ENCODE data around the gene OPN1SW. TPM values are rescaled to one million over a fixed set of nuclear protein-coding genes. Genes with fewer than 3 reads are reported as not detected.

Gene OPN1SW
- total and polyA plus RNA-seq, 4 donors, result 0.28 to 2.3 (median 2.0) TPM; not detected in 1

DNA sequence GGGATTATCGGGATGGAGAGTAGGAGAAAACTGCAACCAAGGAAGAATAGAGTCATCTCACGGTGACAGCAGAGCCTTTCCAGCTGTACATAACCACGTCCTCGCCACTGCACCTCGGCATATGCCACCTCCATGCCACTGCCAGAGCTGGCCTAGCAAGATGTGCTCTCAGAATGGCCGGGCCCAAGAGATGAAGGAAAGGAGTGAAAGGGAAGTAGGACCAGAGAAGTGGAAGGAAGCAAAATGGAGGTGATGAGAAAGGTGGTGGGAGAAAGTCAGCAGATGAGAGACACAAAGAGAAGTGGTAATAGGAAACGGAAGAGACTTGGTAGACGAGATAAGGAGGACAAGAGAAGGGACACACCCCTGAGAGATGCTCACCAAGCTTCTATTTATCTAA, 44.4 kb downstream of the OPN1SW start:
- Histone ChIP-seq H3K36me3 (ENCODE audit: control insufficient read depth, insufficient read depth, low read length) (no peaks in the 10 kb centered on the region), H3K4me3 (ENCODE audit: low read depth, low read length) (no peak overlapping the region), H3K4me1 (ENCODE audit: control insufficient read depth, insufficient read depth, low read length) (no peaks in the 10 kb centered on the region), H3K9me3 (ENCODE audit: control insufficient read depth, insufficient read depth, low read length) (no peaks in the 10 kb centered on the region), H3K27me3 (ENCODE audit: control insufficient read depth, insufficient read depth, low read length) (no peaks in the 10 kb centered on the region), H3K27ac (ENCODE audit: low read depth, low read length) (no peak overlapping the region)
- WGBS (ENCODE audit: insufficient coverage), result 91% methylated on average over 6 of the region's 8 CpGs
- DNase-seq (ENCODE audit: low read depth in 4 of 6, low spot score in 6 of 6), result no peak

DNA sequence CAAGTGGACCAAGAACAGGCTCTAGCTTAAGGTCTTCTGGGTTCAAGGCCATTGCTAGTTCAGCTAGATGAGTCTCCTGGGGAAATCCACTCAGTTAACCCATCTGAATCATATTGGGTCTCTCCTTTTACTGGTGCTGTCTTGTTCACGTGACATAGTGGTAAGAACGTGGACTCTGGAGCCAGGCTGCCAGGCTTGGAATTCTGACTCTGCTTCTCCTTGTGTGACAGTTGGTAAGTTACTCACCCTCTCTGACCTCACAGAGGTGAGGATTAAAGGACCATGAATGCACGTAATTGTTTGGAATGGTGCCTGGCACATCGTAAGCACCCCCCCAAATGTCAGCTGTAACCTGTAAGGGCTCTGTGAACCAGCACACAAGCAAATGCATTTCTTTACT, 46.1 kb downstream of the OPN1SW start:
- no peak overlapping the region for H3K27ac ChIP-seq (ENCODE audit: low read depth, low read length)
- H3K4me1 ChIP-seq (ENCODE audit: control insufficient read depth, insufficient read depth, low read length), result peaks cover 4% of the 10 kb centered on the region
- no peaks in the 10 kb centered on the region for H3K36me3 ChIP-seq (ENCODE audit: control insufficient read depth, insufficient read depth, low read length)
- DNase-seq (ENCODE audit: low read depth in 4 of 6, low spot score in 6 of 6), result no peak
- WGBS (ENCODE audit: insufficient coverage), result 80% methylated on average over 1 of the region's 4 CpGs
- no peak overlapping the region for H3K4me3 ChIP-seq (ENCODE audit: low read depth, low read length)
- H3K9me3 ChIP-seq (ENCODE audit: control insufficient read depth, insufficient read depth, low read length), result no peaks in the 10 kb centered on the region
- no peaks in the 10 kb centered on the region for H3K27me3 ChIP-seq (ENCODE audit: control insufficient read depth, insufficient read depth, low read length)

DNA sequence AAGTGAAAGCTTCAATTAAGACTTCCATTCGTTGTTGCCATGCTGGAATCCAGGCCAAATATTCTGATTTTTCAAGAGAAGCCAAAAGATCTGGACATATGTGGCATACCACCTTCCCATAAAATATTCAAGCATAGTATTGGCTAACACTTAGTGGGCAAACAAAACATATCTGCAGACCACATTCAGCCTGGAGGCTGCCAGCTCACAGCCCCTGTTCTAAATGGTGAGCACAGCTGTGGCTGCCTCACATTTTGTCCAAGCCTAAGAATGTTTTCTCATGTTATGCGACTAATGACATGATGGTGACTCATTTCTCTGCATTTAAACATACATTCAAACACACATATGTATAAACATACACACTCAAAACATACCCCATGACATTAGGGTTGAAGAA, 47.0 kb downstream of the OPN1SW start:
- no peak overlapping the region for H3K4me3 ChIP-seq (ENCODE audit: low read depth, low read length)
- H3K4me1 ChIP-seq (ENCODE audit: control insufficient read depth, insufficient read depth, low read length), result peaks cover 4% of the 10 kb centered on the region
- H3K9me3 ChIP-seq (ENCODE audit: control insufficient read depth, insufficient read depth, low read length), result no peaks in the 10 kb centered on the region
- peak in 1 of 6 donors; percentile 71 for DNase-seq (ENCODE audit: low read depth in 4 of 6, low spot score in 6 of 6)
- 67% methylated on average over 1 of the region's 2 CpGs for WGBS (ENCODE audit: insufficient coverage)
- no peaks in the 10 kb centered on the region for H3K36me3 ChIP-seq (ENCODE audit: control insufficient read depth, insufficient read depth, low read length)
- H3K27ac ChIP-seq (ENCODE audit: low read depth, low read length), result no peak overlapping the region
- no peaks in the 10 kb centered on the region for H3K27me3 ChIP-seq (ENCODE audit: control insufficient read depth, insufficient read depth, low read length)

DNA sequence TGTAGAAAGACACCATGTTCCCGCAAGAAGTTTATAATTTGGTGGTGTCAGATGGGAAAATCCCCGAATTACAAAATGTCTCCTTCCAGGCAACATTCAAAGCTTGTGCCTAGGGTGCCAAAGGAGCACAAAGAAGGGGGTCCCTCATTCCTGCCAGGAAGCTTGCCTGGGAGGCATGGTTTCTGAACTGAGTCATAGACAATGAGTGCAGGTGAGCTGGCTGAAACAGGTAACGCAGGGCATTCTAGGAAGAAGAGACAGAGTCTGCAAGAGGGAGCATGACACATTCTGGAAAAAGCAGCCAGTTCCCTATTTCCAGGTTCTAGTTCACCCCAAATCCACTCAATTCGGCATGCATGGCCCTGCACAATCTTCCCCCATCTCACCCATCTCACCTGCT, 48.4 kb downstream of the OPN1SW start:
- DNase-seq (ENCODE audit: low read depth in 4 of 6, low spot score in 6 of 6), result no peak
- Histone ChIP-seq H3K4me1 (ENCODE audit: control insufficient read depth, insufficient read depth, low read length) (peaks cover 4% of the 10 kb centered on the region), H3K27ac (ENCODE audit: low read depth, low read length) (no peak overlapping the region), H3K4me3 (ENCODE audit: low read depth, low read length) (no peak overlapping the region), H3K9me3 (ENCODE audit: control insufficient read depth, insufficient read depth, low read length) (no peaks in the 10 kb centered on the region), H3K36me3 (ENCODE audit: control insufficient read depth, insufficient read depth, low read length) (no peaks in the 10 kb centered on the region), H3K27me3 (ENCODE audit: control insufficient read depth, insufficient read depth, low read length) (no peaks in the 10 kb centered on the region)
- 94% methylated on average over 3 of the region's 4 CpGs for WGBS (ENCODE audit: insufficient coverage)

DNA sequence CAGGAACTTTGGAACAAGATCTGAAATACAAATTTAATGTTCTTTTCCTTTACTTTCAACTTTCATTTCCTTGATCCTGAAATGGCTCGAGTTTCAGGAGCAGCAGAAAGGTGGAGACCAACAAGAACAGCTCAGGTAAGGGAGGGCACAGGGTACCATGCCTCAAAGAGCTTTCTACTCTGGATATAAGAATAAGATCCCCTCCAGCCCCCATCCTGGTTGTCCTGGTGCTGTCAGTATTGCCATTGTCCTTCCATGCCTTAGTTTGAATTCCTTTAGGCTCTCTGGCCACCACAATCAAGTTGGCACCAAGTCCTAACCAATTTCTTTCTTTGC, 48.9 kb downstream of the OPN1SW start:
- H3K4me1 ChIP-seq (ENCODE audit: control insufficient read depth, insufficient read depth, low read length), result peaks cover 4% of the 10 kb centered on the region
- no peak overlapping the region for H3K27ac ChIP-seq (ENCODE audit: low read depth, low read length)
- H3K9me3 ChIP-seq (ENCODE audit: control insufficient read depth, insufficient read depth, low read length), result no peaks in the 10 kb centered on the region
- no peaks in the 10 kb centered on the region for H3K36me3 ChIP-seq (ENCODE audit: control insufficient read depth, insufficient read depth, low read length)
- no peak for DNase-seq (ENCODE audit: low read depth in 4 of 6, low spot score in 6 of 6)
- 80% methylated on average over 1 of the region's 1 CpG for WGBS (ENCODE audit: insufficient coverage)
- no peak overlapping the region for H3K4me3 ChIP-seq (ENCODE audit: low read depth, low read length)
- H3K27me3 ChIP-seq (ENCODE audit: control insufficient read depth, insufficient read depth, low read length), result no peaks in the 10 kb centered on the region

DNA sequence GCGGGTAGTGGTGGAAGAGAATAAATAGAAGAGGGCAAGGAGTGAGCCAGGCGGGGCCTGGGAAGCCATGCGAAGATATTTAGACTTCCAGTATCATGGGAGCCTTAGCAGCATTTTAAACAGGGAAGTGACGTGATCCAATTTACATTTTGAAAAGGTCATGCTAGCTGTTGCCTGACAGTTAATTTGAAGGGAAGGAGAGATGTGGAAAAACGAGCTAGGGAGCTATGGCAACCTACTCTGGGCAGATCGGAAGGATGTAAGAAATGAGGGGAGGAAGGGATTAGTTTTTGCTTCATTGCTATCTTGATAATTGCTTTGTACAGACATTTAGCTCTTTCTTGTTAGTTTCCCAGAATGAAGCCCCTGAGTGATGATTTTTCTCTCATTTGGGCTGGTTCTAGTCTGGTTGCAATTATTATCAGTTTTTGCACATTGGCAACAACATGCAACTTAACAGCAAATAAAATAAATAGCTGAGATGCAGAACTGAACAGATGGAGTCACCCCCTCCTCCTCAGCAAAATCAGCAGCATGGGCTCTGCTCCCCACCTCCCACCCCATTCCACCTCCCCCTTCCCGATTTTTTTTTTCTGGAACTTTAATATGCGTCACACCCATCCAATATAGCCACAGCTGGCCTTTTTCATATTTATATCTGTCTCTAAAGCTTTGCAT, 49.4 kb downstream of the OPN1SW start:
- no peaks in the 10 kb centered on the region for H3K36me3 ChIP-seq (ENCODE audit: control insufficient read depth, insufficient read depth, low read length)
- no peaks in the 10 kb centered on the region for H3K9me3 ChIP-seq (ENCODE audit: control insufficient read depth, insufficient read depth, low read length)
- H3K4me1 ChIP-seq (ENCODE audit: control insufficient read depth, insufficient read depth, low read length), result peaks cover 4% of the 10 kb centered on the region
- WGBS (ENCODE audit: insufficient coverage), result 43% methylated on average over 7 of the region's 8 CpGs
- no peak overlapping the region for H3K4me3 ChIP-seq (ENCODE audit: low read depth, low read length)
- H3K27ac ChIP-seq (ENCODE audit: low read depth, low read length), result no peak overlapping the region
- no peaks in the 10 kb centered on the region for H3K27me3 ChIP-seq (ENCODE audit: control insufficient read depth, insufficient read depth, low read length)
- peak in 4 of 6 donors; percentile 15 to 90 (median 60) for DNase-seq (ENCODE audit: low read depth in 4 of 6, low spot score in 6 of 6)

DNA sequence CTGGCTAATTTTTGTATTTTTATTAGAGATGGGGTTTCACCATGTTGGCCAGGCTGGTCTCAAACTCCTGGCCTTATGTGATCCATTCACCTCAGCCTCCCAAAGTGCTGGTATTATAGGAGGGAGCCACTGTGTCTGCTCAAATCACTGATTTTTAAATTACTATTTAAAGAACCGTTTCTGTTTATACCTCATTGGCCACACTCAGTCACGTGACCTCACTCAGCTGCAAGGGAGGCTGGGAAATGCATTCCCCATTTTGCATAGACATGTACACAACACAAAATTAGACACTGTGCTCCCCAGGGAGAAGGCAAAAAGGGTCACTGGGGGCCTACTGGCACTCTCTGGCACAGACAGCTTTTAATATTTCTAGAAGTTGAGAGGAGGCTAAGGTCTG, 50.1 kb downstream of the OPN1SW start:
- Histone ChIP-seq H3K4me1 (ENCODE audit: control insufficient read depth, insufficient read depth, low read length) (peaks cover 4% of the 10 kb centered on the region), H3K4me3 (ENCODE audit: low read depth, low read length) (no peak overlapping the region), H3K9me3 (ENCODE audit: control insufficient read depth, insufficient read depth, low read length) (no peaks in the 10 kb centered on the region), H3K36me3 (ENCODE audit: control insufficient read depth, insufficient read depth, low read length) (no peaks in the 10 kb centered on the region), H3K27me3 (ENCODE audit: control insufficient read depth, insufficient read depth, low read length) (no peaks in the 10 kb centered on the region), H3K27ac (ENCODE audit: low read depth, low read length) (peak overlapping the region; percentile 8)
- 65% methylated on average over 2 of the region's 2 CpGs for WGBS (ENCODE audit: insufficient coverage)
- peak in 1 of 6 donors; percentile 67 for DNase-seq (ENCODE audit: low read depth in 4 of 6, low spot score in 6 of 6)

DNA sequence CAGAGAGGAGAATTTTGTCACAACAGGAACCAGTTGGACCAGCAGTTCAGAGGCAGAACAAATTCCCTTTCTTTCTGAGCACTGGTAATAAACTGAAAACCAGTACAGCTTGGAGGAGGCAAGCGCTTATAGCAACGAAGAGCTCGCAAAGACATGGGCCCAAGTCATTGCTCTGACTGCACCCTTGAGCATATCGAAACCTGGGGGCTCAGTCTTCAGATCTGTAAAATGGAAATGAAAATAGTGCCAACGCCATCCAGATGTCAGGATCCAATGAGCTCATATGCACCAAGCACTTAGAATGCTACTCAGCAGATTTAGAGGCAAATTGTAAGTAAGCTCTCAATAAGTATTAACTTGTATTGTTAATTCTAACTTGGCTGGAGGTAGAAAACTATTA, 50.9 kb downstream of the OPN1SW start:
- no peak overlapping the region for H3K27ac ChIP-seq (ENCODE audit: low read depth, low read length)
- peaks cover 4% of the 10 kb centered on the region for H3K4me1 ChIP-seq (ENCODE audit: control insufficient read depth, insufficient read depth, low read length)
- no peaks in the 10 kb centered on the region for H3K9me3 ChIP-seq (ENCODE audit: control insufficient read depth, insufficient read depth, low read length)
- H3K27me3 ChIP-seq (ENCODE audit: control insufficient read depth, insufficient read depth, low read length), result no peaks in the 10 kb centered on the region
- WGBS (ENCODE audit: insufficient coverage), result 100% methylated on average over 4 of the region's 5 CpGs
- H3K4me3 ChIP-seq (ENCODE audit: low read depth, low read length), result no peak overlapping the region
- no peak for DNase-seq (ENCODE audit: low read depth in 4 of 6, low spot score in 6 of 6)
- no peaks in the 10 kb centered on the region for H3K36me3 ChIP-seq (ENCODE audit: control insufficient read depth, insufficient read depth, low read length)

Small RNAs within 50 kb of the gene (small RNA-seq; reads per million reads assigned to genes)
- gene RN7SL81P (ENCODE audit: low replicate concordance), result not detected

Other genes starting within 250 kb of the OPN1SW start
- gene GARIN1A, start 103.5 kb downstream of the OPN1SW start, total RNA-seq, result 1 to 10 TPM in 1 of 2 donors, under 1 TPM in 1; 0.50 to 2.6 TPM
- gene GARIN1A, start 103.5 kb downstream of the OPN1SW start, polyA plus RNA-seq (ENCODE audit: insufficient read length in 2 of 2), result 1 to 10 TPM; 3.1 to 5.4 TPM
- gene CALU, start 36.4 kb downstream of the OPN1SW start, total RNA-seq, result 100 to 1,000 TPM; 127 to 199 TPM
- 10 to 100 TPM; 86.8 to 89.6 TPM for gene CALU, start 36.4 kb downstream of the OPN1SW start, polyA plus RNA-seq (ENCODE audit: insufficient read length in 2 of 2)
- 10 to 100 TPM; 53.9 to 66.6 TPM for gene CCDC136, start 16.2 kb upstream of the OPN1SW start, total RNA-seq
- gene CCDC136, start 16.2 kb upstream of the OPN1SW start, polyA plus RNA-seq (ENCODE audit: insufficient read length in 2 of 2), result 100 to 1,000 TPM; 193 to 220 TPM
- 100 to 1,000 TPM in 1 of 2 donors, 10 to 100 TPM in 1; 77.8 to 125 TPM for gene FLNC, start 54.6 kb upstream of the OPN1SW start, total RNA-seq
- gene FLNC, start 54.6 kb upstream of the OPN1SW start, polyA plus RNA-seq (ENCODE audit: insufficient read length in 2 of 2), result 100 to 1,000 TPM; 152 to 187 TPM
- 100 to 1,000 TPM in 1 of 2 donors, 10 to 100 TPM in 1; 82.8 to 147 TPM for gene ATP6V1F, start 87.1 kb upstream of the OPN1SW start, total RNA-seq
- 100 to 1,000 TPM; 249 to 261 TPM for gene ATP6V1F, start 87.1 kb upstream of the OPN1SW start, polyA plus RNA-seq (ENCODE audit: insufficient read length in 2 of 2)
- gene KCP, start 134.9 kb upstream of the OPN1SW start, total RNA-seq, result 1 to 10 TPM in 1 of 2 donors, under 1 TPM in 1; 0.40 to 1.5 TPM
- gene KCP, start 134.9 kb upstream of the OPN1SW start, polyA plus RNA-seq (ENCODE audit: insufficient read length in 2 of 2), result 1 to 10 TPM; 1.7 to 2.3 TPM
- 1 to 10 TPM; 5.0 to 6.1 TPM for gene IRF5, start 162.1 kb upstream of the OPN1SW start, total RNA-seq
- gene IRF5, start 162.1 kb upstream of the OPN1SW start, polyA plus RNA-seq (ENCODE audit: insufficient read length in 2 of 2), result 1 to 10 TPM; 6.5 to 7.7 TPM

Data from spinal cord (tissue), 10 donors.